ENCODE results near the gene MTHFD1L.
"Not testable (repeated sequence)": the region's sequence is repeated elsewhere in the genome, so short reads cannot be mapped to it uniquely, and the experiment has no call there.

Gene MTHFD1L

GRCh38 chr6:151015101-151015700 lies 149.7 kb downstream of the MTHFD1L start:
- DNase-seq (ENCODE audit: low read depth) = no peak

- DNase-seq (ENCODE audit: low read depth) = no peak
Measured at GRCh38 chr6:151016107-151016506, 150.6 kb downstream of the MTHFD1L start.

GRCh38 chr6:151018046-151018445 lies 152.5 kb downstream of the MTHFD1L start:
- DNase-seq (ENCODE audit: low read depth) = no peak

- DNase-seq (ENCODE audit: low read depth) = no peak
Measured at GRCh38 chr6:151018911-151019782, 153.6 kb downstream of the MTHFD1L start.

- no peak for DNase-seq (ENCODE audit: low read depth)
Measured at GRCh38 chr6:151021896-151022295, 156.4 kb downstream of the MTHFD1L start.

- DNase-seq (ENCODE audit: low read depth) = no peak
Measured at GRCh38 chr6:151022492-151022891, 157.0 kb downstream of the MTHFD1L start.

- DNase-seq (ENCODE audit: low read depth) = no peak
Measured at GRCh38 chr6:151023342-151023741, 157.8 kb downstream of the MTHFD1L start.

GRCh38 chr6:151024597-151024996 lies 159.1 kb downstream of the MTHFD1L start:
- DNase-seq (ENCODE audit: low read depth) = no peak

- no peak for DNase-seq (ENCODE audit: low read depth)
Measured at GRCh38 chr6:151025076-151025475, 159.6 kb downstream of the MTHFD1L start.

- no peak for DNase-seq (ENCODE audit: low read depth)
Measured at GRCh38 chr6:151026041-151026663, 160.7 kb downstream of the MTHFD1L start.

GRCh38 chr6:151027295-151027747 lies 161.8 kb downstream of the MTHFD1L start:
- DNase-seq (ENCODE audit: low read depth) = no peak

GRCh38 chr6:151027936-151028838 lies 162.7 kb downstream of the MTHFD1L start:
- no peak for DNase-seq (ENCODE audit: low read depth)

- DNase-seq (ENCODE audit: low read depth) = no peak
Measured at GRCh38 chr6:151029970-151030369, 164.5 kb downstream of the MTHFD1L start.

- no peak for DNase-seq (ENCODE audit: low read depth)
Measured at GRCh38 chr6:151032034-151032433, 166.5 kb downstream of the MTHFD1L start.

GRCh38 chr6:151034825-151035781 lies 169.6 kb downstream of the MTHFD1L start:
- DNase-seq (ENCODE audit: low read depth) = no peak

- DNase-seq (ENCODE audit: low read depth) = not testable (repeated sequence)
Measured at GRCh38 chr6:151036211-151036721, 170.8 kb downstream of the MTHFD1L start.

- DNase-seq (ENCODE audit: low read depth) = no peak
Measured at GRCh38 chr6:151036869-151037680, 171.6 kb downstream of the MTHFD1L start.

GRCh38 chr6:151038616-151039015 lies 173.1 kb downstream of the MTHFD1L start:
- no peak for DNase-seq (ENCODE audit: low read depth)

GRCh38 chr6:151040888-151041521 lies 175.5 kb downstream of the MTHFD1L start:
- DNase-seq (ENCODE audit: low read depth) = peak; percentile 80

All from CMK (cell line).